Tibial nerve (tissue), 3 donors: ENCODE measurements around the gene PLXNA4.

ENCODE experiments used
- POLR2A ChIP-seq, 2 donors: fragments of 450-650 bp; IDR thresholded peaks; one replicate each; pipeline ENCODE4 v1.6.1; 2017; ENCODE audit warnings: antibody characterized with exemption in 2 of 2, mild to moderate bottlenecking in 2 of 2, moderate library complexity in 2 of 2
- TF ChIP-seq, protein P1 (sequence below), 5 experiments: fragments of 200-600 bp in 3 of 5; fragments of 450-650 bp in 2 of 5; sonication (generic) in 3 of 5; IDR thresholded peaks; one replicate each; pipeline ENCODE4 v1.5.1; 2016 to 2019; ENCODE audit warnings: antibody characterized with exemption in 5 of 5, mild to moderate bottlenecking in 3 of 5, moderate library complexity in 2 of 5

DNA sequence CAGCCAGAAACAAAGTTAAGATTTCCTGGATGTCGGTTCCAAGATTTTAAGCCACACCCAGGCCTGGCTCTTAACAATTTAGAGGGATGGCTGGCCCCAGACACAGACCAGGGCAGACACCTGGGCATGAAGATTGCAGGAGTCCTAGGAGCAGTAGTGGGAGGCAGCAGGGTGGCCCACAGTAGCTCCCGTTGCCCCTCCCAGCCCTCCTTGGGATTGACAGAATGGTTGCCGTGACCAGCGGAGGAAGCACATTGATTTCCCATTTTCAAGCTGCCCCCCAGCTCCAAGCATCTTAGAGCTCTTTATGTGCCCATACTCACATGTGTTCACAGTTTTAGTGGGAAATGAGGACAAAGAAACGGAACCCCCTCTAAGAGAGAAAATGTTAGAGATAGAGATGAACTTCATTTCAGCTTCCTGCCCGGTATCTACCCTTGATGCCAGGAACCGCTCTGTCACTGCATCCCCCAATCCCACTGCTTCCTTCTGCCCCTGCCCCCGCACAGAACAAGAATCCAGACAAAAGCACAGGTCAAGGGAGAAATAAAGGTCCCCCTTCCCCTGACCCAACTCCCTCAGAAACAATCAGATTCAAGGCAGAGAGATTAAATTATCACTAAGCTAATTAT lies 101.1 kb downstream of the PLXNA4 start:
- TF ChIP-seq, protein P1, sequence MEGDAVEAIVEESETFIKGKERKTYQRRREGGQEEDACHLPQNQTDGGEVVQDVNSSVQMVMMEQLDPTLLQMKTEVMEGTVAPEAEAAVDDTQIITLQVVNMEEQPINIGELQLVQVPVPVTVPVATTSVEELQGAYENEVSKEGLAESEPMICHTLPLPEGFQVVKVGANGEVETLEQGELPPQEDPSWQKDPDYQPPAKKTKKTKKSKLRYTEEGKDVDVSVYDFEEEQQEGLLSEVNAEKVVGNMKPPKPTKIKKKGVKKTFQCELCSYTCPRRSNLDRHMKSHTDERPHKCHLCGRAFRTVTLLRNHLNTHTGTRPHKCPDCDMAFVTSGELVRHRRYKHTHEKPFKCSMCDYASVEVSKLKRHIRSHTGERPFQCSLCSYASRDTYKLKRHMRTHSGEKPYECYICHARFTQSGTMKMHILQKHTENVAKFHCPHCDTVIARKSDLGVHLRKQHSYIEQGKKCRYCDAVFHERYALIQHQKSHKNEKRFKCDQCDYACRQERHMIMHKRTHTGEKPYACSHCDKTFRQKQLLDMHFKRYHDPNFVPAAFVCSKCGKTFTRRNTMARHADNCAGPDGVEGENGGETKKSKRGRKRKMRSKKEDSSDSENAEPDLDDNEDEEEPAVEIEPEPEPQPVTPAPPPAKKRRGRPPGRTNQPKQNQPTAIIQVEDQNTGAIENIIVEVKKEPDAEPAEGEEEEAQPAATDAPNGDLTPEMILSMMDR (IDR thresholded peaks at IDR 0.05), result no peak
- TF ChIP-seq POLR2A (IDR thresholded peaks at IDR 0.05), result no peak
